Endodermal cell (in vitro differentiated cells): ENCODE measurements around the gene TBX18. TPM values are rescaled to one million over a fixed set of nuclear protein-coding genes. Genes with fewer than 3 reads are reported as not detected.

ENCODE experiments used
- DNase-seq: peaks from one replicate; pipeline ENCODE4 v3.0.0-alpha.2; 2017
- H3K27ac ChIP-seq: 2 replicates; pipeline ENCODE4 v1.5.1; 2013; ENCODE audit warnings: mild to moderate bottlenecking, low read depth, low read length, moderate library complexity
- H3K27me3 ChIP-seq: 2 replicates; pipeline ENCODE4 v1.6.1; 2013; ENCODE audit warnings: mild to moderate bottlenecking, low read length, moderate library complexity; ENCODE audit not compliant: insufficient read depth, control insufficient read depth, poor library complexity, severe bottlenecking
- H3K36me3 ChIP-seq: 2 replicates; pipeline ENCODE4 v1.7.0; 2013; ENCODE audit warnings: mild to moderate bottlenecking, low read length, moderate library complexity; ENCODE audit not compliant: control insufficient read depth, insufficient read depth
- H3K4me1 ChIP-seq: one replicate; pipeline ENCODE4 v1.7.0; 2013; ENCODE audit warnings: low read length; ENCODE audit not compliant: control insufficient read depth, insufficient read depth
- H3K4me3 ChIP-seq: 2 replicates; pipeline ENCODE4 v1.5.1; 2013; ENCODE audit warnings: mild to moderate bottlenecking, low read length, moderate library complexity
- H3K9ac ChIP-seq: 2 replicates; pipeline ENCODE4 v1.6.1; 2013; ENCODE audit warnings: mild to moderate bottlenecking, low read length, moderate library complexity; ENCODE audit not compliant: poor library complexity, severe bottlenecking; ENCODE audit errors: extremely low read depth
- H3K9me3 ChIP-seq: 2 replicates; pipeline ENCODE4 v1.6.1; 2013; ENCODE audit warnings: mild to moderate bottlenecking, low read length, moderate library complexity; ENCODE audit not compliant: control insufficient read depth
- H3K27ac Mint-ChIP-seq: 2 replicates; pipeline ENCODE4 v1.8.0; 2020; ENCODE audit warnings: mixed read lengths
- H3K27me3 Mint-ChIP-seq: 2 replicates; pipeline ENCODE4 v1.8.0; 2021; ENCODE audit warnings: mild to moderate bottlenecking, mixed read lengths; ENCODE audit not compliant: insufficient read depth
- H3K36me3 Mint-ChIP-seq: 2 replicates; pipeline ENCODE4 v1.8.0; 2020; ENCODE audit warnings: low read depth, mixed read lengths
- H3K4me1 Mint-ChIP-seq: 2 replicates; pipeline ENCODE4 v1.8.0; 2020; ENCODE audit warnings: mixed read lengths
- H3K4me3 Mint-ChIP-seq: 2 replicates; pipeline ENCODE4 v1.8.0; 2020; ENCODE audit warnings: mild to moderate bottlenecking, moderate library complexity, mixed read lengths
- H3K9me3 Mint-ChIP-seq: 2 replicates; pipeline ENCODE4 v1.8.0; 2020; ENCODE audit warnings: mild to moderate bottlenecking, mixed read lengths
- CTCF ChIP-seq: fragments of 200-600 bp; sonication (generic); conservative IDR thresholded peaks from 2 replicates; pipeline ENCODE4 v1.5.0; 2021; ENCODE audit warnings: antibody characterized with exemption, mild to moderate bottlenecking
- whole genome bisulfite sequencing, 2 experiments: methylation state at CpG; one replicate each; pipeline versions ENCODE4 v1.1.5 to v1.1.7; 2013; ENCODE audit warnings: missing lambda C conversion rate in 2 of 2, mixed read lengths in 1 of 2; ENCODE audit not compliant: insufficient coverage in 1 of 2, insufficient read length in 1 of 2; 5-methylcytosine and 5-hydroxymethylcytosine counted together
- long read RNA-seq, 4 experiments: library from polyadenylated mRNA in 2 of 4; library from RNA in 1 of 4; library from capped mRNA in 1 of 4; stranded (forward) in 3 of 4; unstranded in 1 of 4; transcript quantifications; one replicate each; pipeline ENCODE4 v2.0.0, GENCODE V29; 2020 to 2021; ENCODE audit warnings: inconsistent platforms in 1 of 4
- polyA plus RNA-seq, 2 experiments: library from polyadenylated mRNA; stranded (reverse); fragments of 50-300 nt; gene quantifications; one replicate each; pipeline ENCODE4 v1.2.3, GENCODE V29; 2013
- total RNA-seq, 2 donors: library from RNA; stranded (reverse); fragmentation: NEBNext Ultra II Directional in 1 of 2; extraction: Animal tissue kit (Norgen Biotek cat#: 25700) in 1 of 2; gene quantifications; 2 replicates in 1 of 2; 3 replicates in 1 of 2; pipeline ENCODE4 v1.2.1, GENCODE V29; 2021

TBX18 gene
- total RNA-seq: 1 to 10 TPM; 1.3 to 2.3 TPM
- 0.36 TPM for polyA plus RNA-seq (2013, experiment 1 of 2)
- 0.29 TPM for polyA plus RNA-seq (2013, experiment 2 of 2)
- long read RNA-seq, experiment 1, partial matches to known transcripts: 0 of 1 reads
- long read RNA-seq, experiment 1, other reads (novel, unspliced or antisense): 1 of 1 reads
- long read RNA-seq, experiment 2, full-length matches to known transcripts: 1 of 4 reads
- long read RNA-seq, experiment 2, partial matches to known transcripts: 0 of 4 reads
- long read RNA-seq, experiment 2, other reads (novel, unspliced or antisense): 3 of 4 reads
- long read RNA-seq, experiment 3, partial matches to known transcripts: 2 of 2 reads
- long read RNA-seq, experiment 3, other reads (novel, unspliced or antisense): 0 of 2 reads
- long read RNA-seq, experiment 4: 0 reads

- peaks cover 97% of the 10 kb centered on the region for H3K27me3 Mint-ChIP-seq
- Histone ChIP-seq H3K27ac (no peak within 1 kb of the TSS), H3K4me3 (peak within 1 kb of the TSS; percentile 78), H3K9me3 (no peaks in the 10 kb centered on the region), H3K9ac (no peak within 1 kb of the TSS), H3K27me3 (peaks cover 93% of the 10 kb centered on the region), H3K36me3 (no peaks in the 10 kb centered on the region), H3K4me1 (peaks cover 11% of the 10 kb centered on the region)
- H3K36me3 Mint-ChIP-seq: no peaks in the 10 kb centered on the region
- DNase-seq: peak; percentile 99
- WGBS, 2 experiments: 0% methylated on average over 26 to 42 of the region's 42 CpGs
- peaks cover 1% of the 10 kb centered on the region for H3K9me3 Mint-ChIP-seq
- no peak for TF ChIP-seq CTCF
- H3K4me3 Mint-ChIP-seq: peak within 1 kb of the TSS; percentile 66
- H3K27ac Mint-ChIP-seq: peak within 1 kb of the TSS; percentile 38
- peaks cover 19% of the 10 kb centered on the region for H3K4me1 Mint-ChIP-seq
These were observed at the start of gene TBX18 for GRCh38 chr6:84764332-84765049. TBX18 (minus strand) TSS chr6:84764598; CDS start chr6:84764181, 417 bp downstream.

GRCh38 chr6:84811351-84811750 is 47.0 kb upstream of the TBX18 start:
- Mint-ChIP-seq H3K27me3 (no peaks in the 10 kb centered on the region), H3K4me3 (no peak overlapping the region), H3K36me3 (no peaks in the 10 kb centered on the region), H3K4me1 (no peaks in the 10 kb centered on the region), H3K9me3 (no peaks in the 10 kb centered on the region), H3K27ac (no peak overlapping the region)
- Histone ChIP-seq H3K9me3 (no peaks in the 10 kb centered on the region), H3K27ac (no peak overlapping the region), H3K27me3 (no peaks in the 10 kb centered on the region), H3K4me3 (no peak overlapping the region), H3K4me1 (no peaks in the 10 kb centered on the region), H3K9ac (no peak overlapping the region), H3K36me3 (no peaks in the 10 kb centered on the region)
- no peak for TF ChIP-seq CTCF
- no peak for DNase-seq

- H3K4me1 Mint-ChIP-seq: no peaks in the 10 kb centered on the region
- no peak for TF ChIP-seq CTCF
- no peak overlapping the region for H3K4me3 Mint-ChIP-seq
- H3K27me3 Mint-ChIP-seq: no peaks in the 10 kb centered on the region
- no peak overlapping the region for H3K27ac Mint-ChIP-seq
- Histone ChIP-seq H3K36me3 (no peaks in the 10 kb centered on the region), H3K27me3 (no peaks in the 10 kb centered on the region), H3K27ac (no peak overlapping the region), H3K9ac (no peak overlapping the region), H3K4me3 (no peak overlapping the region), H3K9me3 (no peaks in the 10 kb centered on the region), H3K4me1 (no peaks in the 10 kb centered on the region)
- no peaks in the 10 kb centered on the region for H3K9me3 Mint-ChIP-seq
- no peak for DNase-seq
- H3K36me3 Mint-ChIP-seq: no peaks in the 10 kb centered on the region
- WGBS, 2 experiments: 44 to 64% methylated on average over 3 to 4 of the region's 4 CpGs
These were observed 45.1 kb upstream of the TBX18 start for GRCh38 chr6:84809455-84809854.
